Tibial artery (tissue), 4 donors: ENCODE results near the gene APLP2.

Experiments used
- DNase-seq, 2 donors: peaks; one replicate each; pipeline ENCODE4 v3.0.0-alpha.2; 2019
- H3K27ac ChIP-seq, 2 donors: fragments of 200-600 bp; sonication (generic) in 1 of 2; 1 replicate in 1 of 2; 2 replicates in 1 of 2; pipeline ENCODE4 v1.5.1; 2018 to 2019; ENCODE audit warnings: mild to moderate bottlenecking in 1 of 2
- H3K27me3 ChIP-seq, 2 donors: fragments of 200-600 bp; sonication (generic) in 1 of 2; one replicate each; pipeline versions ENCODE4 v1.5.1 to v1.6.0; 2016 to 2019
- H3K36me3 ChIP-seq, 3 donors: fragments of 200-600 bp; sonication (generic) in 2 of 3; one replicate each; pipeline ENCODE4 v1.5.1; 2016 to 2019; ENCODE audit warnings: mild to moderate bottlenecking in 2 of 3
- H3K4me1 ChIP-seq, 4 donors: fragments of 200-600 bp; sonication (generic) in 2 of 4; 1 replicate in 3 of 4; 2 replicates in 1 of 4; pipeline ENCODE4 v1.5.1; 2016 to 2019
- H3K4me3 ChIP-seq, 2 donors: fragments of 200-600 bp; sonication (generic) in 1 of 2; 1 replicate in 1 of 2; 2 replicates in 1 of 2; pipeline ENCODE4 v1.5.1; 2018 to 2019; ENCODE audit warnings: mild to moderate bottlenecking in 2 of 2
- H3K9me3 ChIP-seq, 3 donors: fragments of 200-600 bp; sonication (generic) in 1 of 3; one replicate each; pipeline ENCODE4 v1.5.1; 2016 to 2019
- intact Hi-C: fragments of 100-400 bp; cut with DNase I; formaldehyde crosslinking; loops from one replicate; pipeline ENCODE4 v1.15.0; 2023; ENCODE audit warnings: low total_unique reads
- TF ChIP-seq, protein P1 (sequence below), 2 experiments: fragments of 200-600 bp in 1 of 2; fragments of 450-650 bp in 1 of 2; IDR thresholded peaks; one replicate each; pipeline ENCODE4 v1.5.1; 2017 to 2019; ENCODE audit warnings: antibody characterized with exemption in 2 of 2, mild to moderate bottlenecking in 1 of 2, moderate library complexity in 1 of 2

Gene APLP2

GRCh38 chr11:130037058-130037457 lies 32.6 kb upstream of the APLP2 start:
- intact Hi-C loops, result no loop called here
- peaks cover 0 to 8% of the 10 kb centered on the region in 2 donors for H3K27me3 ChIP-seq
- H3K4me1 ChIP-seq, result no peaks in the 10 kb centered on the region
- DNase-seq, result no peak
- H3K4me3 ChIP-seq, result no peak overlapping the region
- H3K9me3 ChIP-seq, result no peaks in the 10 kb centered on the region
- no peak overlapping the region for H3K27ac ChIP-seq
- TF ChIP-seq, protein P1, sequence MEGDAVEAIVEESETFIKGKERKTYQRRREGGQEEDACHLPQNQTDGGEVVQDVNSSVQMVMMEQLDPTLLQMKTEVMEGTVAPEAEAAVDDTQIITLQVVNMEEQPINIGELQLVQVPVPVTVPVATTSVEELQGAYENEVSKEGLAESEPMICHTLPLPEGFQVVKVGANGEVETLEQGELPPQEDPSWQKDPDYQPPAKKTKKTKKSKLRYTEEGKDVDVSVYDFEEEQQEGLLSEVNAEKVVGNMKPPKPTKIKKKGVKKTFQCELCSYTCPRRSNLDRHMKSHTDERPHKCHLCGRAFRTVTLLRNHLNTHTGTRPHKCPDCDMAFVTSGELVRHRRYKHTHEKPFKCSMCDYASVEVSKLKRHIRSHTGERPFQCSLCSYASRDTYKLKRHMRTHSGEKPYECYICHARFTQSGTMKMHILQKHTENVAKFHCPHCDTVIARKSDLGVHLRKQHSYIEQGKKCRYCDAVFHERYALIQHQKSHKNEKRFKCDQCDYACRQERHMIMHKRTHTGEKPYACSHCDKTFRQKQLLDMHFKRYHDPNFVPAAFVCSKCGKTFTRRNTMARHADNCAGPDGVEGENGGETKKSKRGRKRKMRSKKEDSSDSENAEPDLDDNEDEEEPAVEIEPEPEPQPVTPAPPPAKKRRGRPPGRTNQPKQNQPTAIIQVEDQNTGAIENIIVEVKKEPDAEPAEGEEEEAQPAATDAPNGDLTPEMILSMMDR (IDR thresholded peaks at IDR 0.05), result no peak
- H3K36me3 ChIP-seq, result no peaks in the 10 kb centered on the region

DNA sequence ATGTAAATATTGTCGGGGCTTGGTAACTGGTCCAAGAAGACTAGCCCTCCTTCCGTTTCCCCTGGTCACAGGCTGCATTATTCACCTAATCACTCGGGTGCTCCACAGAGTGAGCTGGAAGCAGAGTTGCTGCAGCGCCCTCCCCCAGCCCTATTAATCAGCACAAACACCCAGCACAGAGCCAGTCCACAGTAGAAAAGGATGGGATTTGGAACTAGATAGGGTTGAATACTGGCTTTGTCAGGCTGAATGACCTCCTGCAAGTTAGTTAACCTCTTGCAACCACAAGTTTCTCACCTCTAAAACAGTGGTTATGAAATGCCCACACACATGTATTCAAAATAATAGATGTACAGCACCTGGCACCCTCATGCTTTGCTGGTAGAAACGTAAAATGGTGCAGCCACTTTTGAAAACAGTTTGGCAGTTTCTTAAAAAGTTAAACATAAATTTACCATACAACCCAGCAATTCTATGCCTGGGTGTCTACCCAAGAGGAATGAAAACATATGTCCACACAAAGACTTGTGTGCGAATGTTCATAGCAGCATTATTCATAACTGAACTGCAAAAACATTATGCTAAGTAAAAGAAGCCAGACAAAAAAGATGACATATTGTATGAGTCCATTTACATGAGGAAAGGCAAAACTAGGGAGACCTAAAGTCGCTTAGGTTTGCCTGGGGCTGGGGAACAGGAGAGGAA lies 31.7 kb upstream of the APLP2 start:
- H3K36me3 ChIP-seq, result no peaks in the 10 kb centered on the region
- H3K4me3 ChIP-seq, result no peak overlapping the region
- no peaks in the 10 kb centered on the region for H3K9me3 ChIP-seq
- H3K27ac ChIP-seq, result no peak overlapping the region
- intact Hi-C loops, result no loop called here
- no peaks in the 10 kb centered on the region for H3K4me1 ChIP-seq
- H3K27me3 ChIP-seq, result peaks cover 0 to 14% of the 10 kb centered on the region in 2 donors
- TF ChIP-seq, protein P1 (IDR thresholded peaks at IDR 0.05), result no peak
- DNase-seq, result no peak

DNA sequence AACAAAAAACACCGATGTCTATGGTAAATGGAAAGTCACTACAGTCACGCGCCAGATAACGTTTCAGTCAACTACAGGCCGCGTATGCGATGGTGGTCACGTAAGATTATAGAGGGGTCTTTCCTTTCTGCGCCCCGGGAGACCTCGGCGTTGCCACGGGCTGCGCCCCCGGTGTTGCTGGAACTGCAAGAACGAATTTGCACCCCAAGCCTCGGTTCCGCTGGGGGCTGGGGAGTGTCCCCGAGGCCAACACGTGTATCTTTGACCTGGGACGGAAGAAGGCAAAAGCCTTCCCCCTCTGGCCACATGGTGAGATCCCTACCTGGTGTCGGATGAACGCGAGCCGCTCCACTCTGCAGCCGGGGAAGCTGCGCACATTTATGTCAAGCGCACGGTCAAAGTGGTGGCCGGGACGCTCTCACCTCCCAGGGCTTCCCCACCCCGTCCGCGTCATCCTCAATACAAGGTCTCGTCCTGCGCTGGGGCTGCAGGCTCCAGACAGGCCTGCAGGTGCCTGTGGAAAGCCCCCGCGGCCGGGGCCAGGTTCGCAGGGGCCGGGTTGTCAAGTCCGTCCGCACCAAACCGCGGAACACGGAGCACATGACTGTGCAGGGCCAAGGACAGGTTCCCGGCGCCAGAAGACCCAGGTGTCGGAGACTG lies 29.3 kb upstream of the APLP2 start:
- TF ChIP-seq, protein P1 (IDR thresholded peaks at IDR 0.05), result no peak
- Histone ChIP-seq H3K36me3 (no peaks in the 10 kb centered on the region), H3K9me3 (no peaks in the 10 kb centered on the region), H3K4me3 (no peak overlapping the region), H3K27ac (no peak overlapping the region), H3K27me3 (peaks cover 0 to 14% of the 10 kb centered on the region in 2 donors), H3K4me1 (no peaks in the 10 kb centered on the region)
- intact Hi-C loops, result no loop called here
- no peak for DNase-seq

DNA sequence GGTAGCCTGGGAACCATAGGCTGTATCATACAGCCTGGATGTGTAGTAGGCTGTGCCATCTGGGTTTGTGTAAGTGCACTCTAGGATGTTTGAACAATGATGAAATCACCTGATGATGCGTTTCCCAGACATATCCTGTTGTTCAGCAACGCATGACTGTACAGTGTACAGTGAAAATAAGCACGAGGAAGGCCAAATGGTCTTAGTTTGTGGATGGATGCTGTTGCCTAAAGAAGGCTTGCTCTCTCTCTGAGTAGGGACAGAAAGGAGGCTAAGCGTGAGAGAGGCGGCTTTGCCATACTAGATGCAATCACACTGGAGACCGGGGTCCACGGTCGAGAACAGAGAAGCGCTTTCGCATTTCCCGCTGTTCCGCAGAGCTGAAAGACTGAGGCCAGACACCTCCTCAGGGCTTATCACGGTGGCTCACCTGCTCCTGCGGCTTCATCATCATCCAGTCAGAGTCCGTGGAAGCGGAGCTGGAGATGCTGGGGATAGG lies 27.6 kb upstream of the APLP2 start:
- Histone ChIP-seq H3K27me3 (peaks cover 0 to 14% of the 10 kb centered on the region in 2 donors), H3K4me3 (no peak overlapping the region), H3K4me1 (no peaks in the 10 kb centered on the region), H3K36me3 (no peaks in the 10 kb centered on the region), H3K9me3 (no peaks in the 10 kb centered on the region), H3K27ac (no peak overlapping the region)
- intact Hi-C loops, result no loop called here
- no peak for DNase-seq
- TF ChIP-seq, protein P1 (IDR thresholded peaks at IDR 0.05), result no peak

- TF ChIP-seq, protein P1 (IDR thresholded peaks at IDR 0.05), result no peak
- no peak for DNase-seq
- Histone ChIP-seq H3K9me3 (no peaks in the 10 kb centered on the region), H3K4me1 (no peaks in the 10 kb centered on the region), H3K27ac (no peak overlapping the region), H3K27me3 (peaks cover 0 to 14% of the 10 kb centered on the region in 2 donors), H3K36me3 (no peaks in the 10 kb centered on the region), H3K4me3 (no peak overlapping the region)
- intact Hi-C loops, result no loop called here
These were observed 26.1 kb upstream of the APLP2 start for GRCh38 chr11:130043575-130043974.
